Activated naive CD4-positive, alpha-beta T cell treated with anti-CD3 and anti-CD28 coated beads, Interleukin-2, amount 10 ng/mL, durations not matched to agents 7 days and 5 days (primary cell): ENCODE data around the gene CATSPER4.

Experiments
- CTCF ChIA-PET: fragments of 350-600 bp; sonication (Branson Sonifier 250); formaldehyde crosslinking; loops from one replicate; lab custom pipeline; 2021; ENCODE audit warnings: antibody characterized with exemption; lab: Charles Lee
- DNase-seq: peaks from one replicate; pipeline ENCODE4 v3.0.0-alpha.2; 2020
- H3K27ac Mint-ChIP-seq: one replicate; pipeline ENCODE4 v1.8.0; 2021; ENCODE audit warnings: mild to moderate bottlenecking, moderate library complexity, mixed read lengths
- H3K27me3 Mint-ChIP-seq: one replicate; pipeline ENCODE4 v1.8.0; 2021; ENCODE audit warnings: mild to moderate bottlenecking, mixed read lengths
- H3K36me3 Mint-ChIP-seq: one replicate; pipeline ENCODE4 v1.8.0; 2021; ENCODE audit warnings: mixed read lengths
- H3K4me1 Mint-ChIP-seq: one replicate; pipeline ENCODE4 v1.8.0; 2021; ENCODE audit warnings: mixed read lengths
- H3K4me3 Mint-ChIP-seq: one replicate; pipeline ENCODE4 v1.8.0; 2021; ENCODE audit warnings: mild to moderate bottlenecking, moderate library complexity, mixed read lengths
- H3K9me3 Mint-ChIP-seq: one replicate; pipeline ENCODE4 v1.8.0; 2021; ENCODE audit warnings: mixed read lengths

The CATSPER4 gene

GRCh38 chr1:26159743-26160039, 30.7 kb upstream of the CATSPER4 start:
- peaks cover 94% of the 10 kb centered on the region for H3K27me3 Mint-ChIP-seq
- DNase-seq = no peak
- H3K4me3 Mint-ChIP-seq = no peak overlapping the region
- CTCF ChIA-PET = interaction anchor here (1.3 kb wide), 1 partner anchor 15 kb away, joined by 3 read pairs; no protein-coding TSS in a partner anchor
- peaks cover 17% of the 10 kb centered on the region for H3K4me1 Mint-ChIP-seq
- H3K36me3 Mint-ChIP-seq = no peaks in the 10 kb centered on the region
- H3K27ac Mint-ChIP-seq = no peak overlapping the region
- H3K9me3 Mint-ChIP-seq = no peaks in the 10 kb centered on the region

GRCh38 chr1:26160527-26161414, 29.6 kb upstream of the CATSPER4 start:
- H3K27me3 Mint-ChIP-seq = peaks cover 94% of the 10 kb centered on the region
- H3K27ac Mint-ChIP-seq = no peak overlapping the region
- H3K36me3 Mint-ChIP-seq = no peaks in the 10 kb centered on the region
- peaks cover 27% of the 10 kb centered on the region for H3K4me1 Mint-ChIP-seq
- no peak overlapping the region for H3K4me3 Mint-ChIP-seq
- H3K9me3 Mint-ChIP-seq = no peaks in the 10 kb centered on the region
- no peak for DNase-seq
- CTCF ChIA-PET = interaction anchor here (1.2 to 2.5 kb wide), 3 partner anchors 16 to 124 kb away, joined by 3 to 6 read pairs (median 3); no protein-coding TSS in a partner anchor

GRCh38 chr1:26161415-26162219, 28.8 kb upstream of the CATSPER4 start:
- no peaks in the 10 kb centered on the region for H3K9me3 Mint-ChIP-seq
- no peak overlapping the region for H3K27ac Mint-ChIP-seq
- H3K4me3 Mint-ChIP-seq = peak overlapping the region; percentile 52
- CTCF ChIA-PET = interaction anchor here (0.9 to 2.6 kb wide), 4 partner anchors 11 to 125 kb away, joined by 3 to 10 read pairs (median 4); no protein-coding TSS in a partner anchor
- H3K4me1 Mint-ChIP-seq = peaks cover 32% of the 10 kb centered on the region
- no peaks in the 10 kb centered on the region for H3K36me3 Mint-ChIP-seq
- peak; percentile 69 for DNase-seq
- peaks cover 92% of the 10 kb centered on the region for H3K27me3 Mint-ChIP-seq

- DNase-seq = no peak
- Mint-ChIP-seq H3K9me3 (no peaks in the 10 kb centered on the region), H3K4me1 (peaks cover 35% of the 10 kb centered on the region), H3K27me3 (peaks cover 86% of the 10 kb centered on the region), H3K27ac (no peak overlapping the region), H3K4me3 (peak overlapping the region; percentile 52), H3K36me3 (no peaks in the 10 kb centered on the region)
- CTCF ChIA-PET = interaction anchor here (0.9 to 2.6 kb wide), 3 partner anchors 10 to 126 kb away, joined by 3 to 10 read pairs (median 6); no protein-coding TSS in a partner anchor
Measured at GRCh38 chr1:26162220-26162709, 28.1 kb upstream of the CATSPER4 start.

GRCh38 chr1:26163684-26164035, 26.7 kb upstream of the CATSPER4 start:
- peaks cover 35% of the 10 kb centered on the region for H3K4me1 Mint-ChIP-seq
- peak overlapping the region; percentile 36 for H3K4me3 Mint-ChIP-seq

GRCh38 chr1:26164036-26164860, 26.2 kb upstream of the CATSPER4 start:
- H3K4me1 Mint-ChIP-seq = peaks cover 37% of the 10 kb centered on the region
- no peaks in the 10 kb centered on the region for H3K36me3 Mint-ChIP-seq
- peak overlapping the region; percentile 55 for H3K27ac Mint-ChIP-seq
- CTCF ChIA-PET = interaction anchor here (0.8 to 2.6 kb wide), 7 partner anchors 8 to 128 kb away, joined by 3 to 10 read pairs (median 5); partner anchors contain the start of gene CEP85
- peak; percentile 59 for DNase-seq
- H3K27me3 Mint-ChIP-seq = peaks cover 89% of the 10 kb centered on the region
- H3K4me3 Mint-ChIP-seq = peak overlapping the region; percentile 60
- no peaks in the 10 kb centered on the region for H3K9me3 Mint-ChIP-seq

More at GRCh38 chr1:26163684-26164035, 26.7 kb upstream of the CATSPER4 start:
- CTCF ChIA-PET = interaction anchor here (0.8 to 2.6 kb wide), 4 partner anchors 12 to 127 kb away, joined by 3 to 10 read pairs (median 4); no protein-coding TSS in a partner anchor
- Mint-ChIP-seq H3K27me3 (peaks cover 89% of the 10 kb centered on the region), H3K36me3 (no peaks in the 10 kb centered on the region), H3K27ac (no peak overlapping the region), H3K9me3 (no peaks in the 10 kb centered on the region)
- no peak for DNase-seq

GRCh38 chr1:26164861-26165842, 25.2 kb upstream of the CATSPER4 start:
- Mint-ChIP-seq H3K27ac (no peak overlapping the region), H3K9me3 (no peaks in the 10 kb centered on the region), H3K4me3 (peak overlapping the region; percentile 60), H3K4me1 (peaks cover 41% of the 10 kb centered on the region), H3K36me3 (no peaks in the 10 kb centered on the region), H3K27me3 (peaks cover 80% of the 10 kb centered on the region)
- CTCF ChIA-PET = interaction anchor here (0.9 to 2.6 kb wide), 6 partner anchors 9 to 129 kb away, joined by 3 to 7 read pairs (median 6); partner anchors contain the start of gene CEP85
- DNase-seq = no peak

GRCh38 chr1:26166719-26167281, 23.6 kb upstream of the CATSPER4 start:
- H3K36me3 Mint-ChIP-seq = no peaks in the 10 kb centered on the region
- no peaks in the 10 kb centered on the region for H3K9me3 Mint-ChIP-seq
- H3K4me3 Mint-ChIP-seq = no peak overlapping the region
- H3K4me1 Mint-ChIP-seq = peaks cover 54% of the 10 kb centered on the region
- CTCF ChIA-PET = interaction anchor here (2.6 to 3.8 kb wide), 2 partner anchors 65 to 67 kb away, joined by 7 to 36 read pairs; partner anchors contain the start of gene CEP85
- H3K27ac Mint-ChIP-seq = no peak overlapping the region
- no peak for DNase-seq
- H3K27me3 Mint-ChIP-seq = peaks cover 64% of the 10 kb centered on the region

- CTCF ChIA-PET = interaction anchor here (1.3 to 3.8 kb wide), 7 partner anchors 19 to 249 kb away, joined by 4 to 36 read pairs (median 7); partner anchors contain the start of gene CEP85
- no peak for DNase-seq
- no peaks in the 10 kb centered on the region for H3K36me3 Mint-ChIP-seq
- H3K9me3 Mint-ChIP-seq = no peaks in the 10 kb centered on the region
- H3K4me3 Mint-ChIP-seq = peak within 1 kb of the TSS; percentile 85
- H3K4me1 Mint-ChIP-seq = peaks cover 48% of the 10 kb centered on the region
- H3K27me3 Mint-ChIP-seq = peaks cover 47% of the 10 kb centered on the region
- peak within 1 kb of the TSS; percentile 84 for H3K27ac Mint-ChIP-seq
Measured at GRCh38 chr1:26168410-26169197, 21.8 kb upstream of the CATSPER4 start, which contains the start of gene C1orf232. TSS of gene C1orf232 (minus strand) at chr1:26168963. CDS start at chr1:26168499, 464 bp downstream.

- Mint-ChIP-seq H3K4me3 (peak overlapping the region; percentile 85), H3K27ac (no peak overlapping the region), H3K27me3 (peaks cover 41% of the 10 kb centered on the region), H3K4me1 (peaks cover 44% of the 10 kb centered on the region), H3K36me3 (no peaks in the 10 kb centered on the region), H3K9me3 (no peaks in the 10 kb centered on the region)
- CTCF ChIA-PET = interaction anchor here (0.6 to 3.8 kb wide), 23 partner anchors 10 to 319 kb away, joined by 3 to 36 read pairs (median 4); partner anchors contain the start of gene CEP85
- no peak for DNase-seq
Measured at GRCh38 chr1:26169198-26169554, 21.2 kb upstream of the CATSPER4 start.
